IMR-90 (cell line): ENCODE measurements around the gene LRRFIP1.
"Not testable (repeated sequence)": the region's sequence is repeated elsewhere in the genome, so short reads cannot be mapped to it uniquely, and the experiment has no call there.

ENCODE experiments used
- CEBPB ChIP-seq: IDR thresholded peaks from 2 replicates; pipeline ENCODE4 v1.6.1; 2012; ENCODE audit warnings: low read depth, low read length, improper control_type of control experiment
- POLR2A ChIP-seq: IDR thresholded peaks from 2 replicates; pipeline ENCODE4 v1.6.1; 2012; ENCODE audit warnings: mild to moderate bottlenecking, low read depth, low read length
- RAD21 ChIP-seq: IDR thresholded peaks from 2 replicates; pipeline ENCODE4 v1.6.1; 2012; ENCODE audit warnings: low read length, improper control_type of control experiment
- RCOR1 ChIP-seq: IDR thresholded peaks from 2 replicates; pipeline ENCODE4 v1.6.1; 2012; ENCODE audit warnings: mild to moderate bottlenecking, low read length, improper control_type of control experiment; ENCODE audit not compliant: insufficient replicate concordance
- TF ChIP-seq, protein P1 (sequence below): conservative IDR thresholded peaks from 2 replicates; pipeline ENCODE4 v1.5.1; 2012; ENCODE audit warnings: mild to moderate bottlenecking, low read depth, low read length, improper control_type of control experiment
- TF ChIP-seq, protein P2 (sequence below): fragments of 150-350 bp; IDR thresholded peaks from 2 replicates; pipeline ENCODE4 v1.6.1; 2017; ENCODE audit warnings: mild to moderate bottlenecking, antibody characterized with exemption, low read length, low read depth

DNA sequence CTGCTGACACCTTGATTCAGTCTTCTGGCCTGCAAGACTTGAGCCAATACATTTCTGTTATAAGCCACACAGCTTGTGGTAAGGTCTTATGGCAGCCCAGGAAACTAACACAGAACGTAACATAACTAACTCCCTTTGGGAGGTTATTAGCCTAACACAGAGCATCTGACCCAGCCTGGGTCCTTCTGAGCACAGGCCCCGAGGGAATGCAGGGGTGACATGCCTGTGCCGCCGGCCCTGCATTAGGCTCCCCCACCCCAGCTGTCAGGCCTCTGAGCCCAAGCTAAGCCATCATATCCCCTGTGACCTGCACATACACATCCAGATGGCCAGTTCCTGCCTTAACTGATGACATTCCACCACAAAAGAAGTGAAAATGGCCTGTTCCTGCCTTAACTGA is 20.9 kb upstream of the LRRFIP1 start:
- TF ChIP-seq, protein P1, sequence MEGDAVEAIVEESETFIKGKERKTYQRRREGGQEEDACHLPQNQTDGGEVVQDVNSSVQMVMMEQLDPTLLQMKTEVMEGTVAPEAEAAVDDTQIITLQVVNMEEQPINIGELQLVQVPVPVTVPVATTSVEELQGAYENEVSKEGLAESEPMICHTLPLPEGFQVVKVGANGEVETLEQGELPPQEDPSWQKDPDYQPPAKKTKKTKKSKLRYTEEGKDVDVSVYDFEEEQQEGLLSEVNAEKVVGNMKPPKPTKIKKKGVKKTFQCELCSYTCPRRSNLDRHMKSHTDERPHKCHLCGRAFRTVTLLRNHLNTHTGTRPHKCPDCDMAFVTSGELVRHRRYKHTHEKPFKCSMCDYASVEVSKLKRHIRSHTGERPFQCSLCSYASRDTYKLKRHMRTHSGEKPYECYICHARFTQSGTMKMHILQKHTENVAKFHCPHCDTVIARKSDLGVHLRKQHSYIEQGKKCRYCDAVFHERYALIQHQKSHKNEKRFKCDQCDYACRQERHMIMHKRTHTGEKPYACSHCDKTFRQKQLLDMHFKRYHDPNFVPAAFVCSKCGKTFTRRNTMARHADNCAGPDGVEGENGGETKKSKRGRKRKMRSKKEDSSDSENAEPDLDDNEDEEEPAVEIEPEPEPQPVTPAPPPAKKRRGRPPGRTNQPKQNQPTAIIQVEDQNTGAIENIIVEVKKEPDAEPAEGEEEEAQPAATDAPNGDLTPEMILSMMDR: not testable (repeated sequence)
- TF ChIP-seq POLR2A, RCOR1, RAD21, CEBPB: not testable (repeated sequence)
- TF ChIP-seq, protein P2, sequence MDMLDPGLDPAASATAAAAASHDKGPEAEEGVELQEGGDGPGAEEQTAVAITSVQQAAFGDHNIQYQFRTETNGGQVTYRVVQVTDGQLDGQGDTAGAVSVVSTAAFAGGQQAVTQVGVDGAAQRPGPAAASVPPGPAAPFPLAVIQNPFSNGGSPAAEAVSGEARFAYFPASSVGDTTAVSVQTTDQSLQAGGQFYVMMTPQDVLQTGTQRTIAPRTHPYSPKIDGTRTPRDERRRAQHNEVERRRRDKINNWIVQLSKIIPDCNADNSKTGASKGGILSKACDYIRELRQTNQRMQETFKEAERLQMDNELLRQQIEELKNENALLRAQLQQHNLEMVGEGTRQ: not testable (repeated sequence)
